GM13976 (cell line): Measurements from ENCODE around the gene LRFN3.

ENCODE experiments used
- DNase-seq: peaks from one replicate; pipeline ENCODE4 v3.0.0; 2012; ENCODE audit warnings: low spot score
- CTCF ChIP-seq: IDR thresholded peaks from 2 replicates; pipeline ENCODE4 v1.5.1; 2012; ENCODE audit warnings: borderline replicate concordance, mild to moderate bottlenecking; ENCODE audit not compliant: insufficient read depth; ENCODE audit errors: extremely low read depth, missing control alignments, control extremely low read depth
- in situ Hi-C: fragments of 300-500 bp; cut with MboI; formaldehyde crosslinking; loops from one replicate; pipeline ENCODE4 v1.12.0; 2022; ENCODE audit warnings: low sequenced_read_pairs, mixed read lengths, inconsistent platforms; ENCODE audit not compliant: unreplicated experiment

LRFN3 gene

GRCh38 chr19:35901055-35901644 is 35.0 kb upstream of the LRFN3 start:
- in situ Hi-C loops = no loop called here
- DNase-seq = no peak
- no peak for TF ChIP-seq CTCF

- in situ Hi-C loops = no loop called here
- DNase-seq = no peak
- TF ChIP-seq CTCF = no peak
Measured at GRCh38 chr19:35901854-35902661, 34.1 kb upstream of the LRFN3 start, which contains the start of gene HCST. Gene HCST, plus strand, starts transcription at chr19:35902529. Its CDS starts 65 bp downstream, at chr19:35902594.

GRCh38 chr19:35902870-35903475 is 33.2 kb upstream of the LRFN3 start:
- TF ChIP-seq CTCF = no peak
- no peak for DNase-seq
- in situ Hi-C loops = no loop called here

- no peak for TF ChIP-seq CTCF
- in situ Hi-C loops = no loop called here
- DNase-seq = peak; percentile 83
Measured at GRCh38 chr19:35903550-35904179, 32.5 kb upstream of the LRFN3 start.

GRCh38 chr19:35904311-35905068 is 31.7 kb upstream of the LRFN3 start:
- no peak for DNase-seq
- in situ Hi-C loops = no loop called here
- no peak for TF ChIP-seq CTCF
